ENCODE results near the gene CPM.
A peak's percentile ranks its signal among the peaks of the same experiment; 100 is the strongest.

CPM gene

DNA sequence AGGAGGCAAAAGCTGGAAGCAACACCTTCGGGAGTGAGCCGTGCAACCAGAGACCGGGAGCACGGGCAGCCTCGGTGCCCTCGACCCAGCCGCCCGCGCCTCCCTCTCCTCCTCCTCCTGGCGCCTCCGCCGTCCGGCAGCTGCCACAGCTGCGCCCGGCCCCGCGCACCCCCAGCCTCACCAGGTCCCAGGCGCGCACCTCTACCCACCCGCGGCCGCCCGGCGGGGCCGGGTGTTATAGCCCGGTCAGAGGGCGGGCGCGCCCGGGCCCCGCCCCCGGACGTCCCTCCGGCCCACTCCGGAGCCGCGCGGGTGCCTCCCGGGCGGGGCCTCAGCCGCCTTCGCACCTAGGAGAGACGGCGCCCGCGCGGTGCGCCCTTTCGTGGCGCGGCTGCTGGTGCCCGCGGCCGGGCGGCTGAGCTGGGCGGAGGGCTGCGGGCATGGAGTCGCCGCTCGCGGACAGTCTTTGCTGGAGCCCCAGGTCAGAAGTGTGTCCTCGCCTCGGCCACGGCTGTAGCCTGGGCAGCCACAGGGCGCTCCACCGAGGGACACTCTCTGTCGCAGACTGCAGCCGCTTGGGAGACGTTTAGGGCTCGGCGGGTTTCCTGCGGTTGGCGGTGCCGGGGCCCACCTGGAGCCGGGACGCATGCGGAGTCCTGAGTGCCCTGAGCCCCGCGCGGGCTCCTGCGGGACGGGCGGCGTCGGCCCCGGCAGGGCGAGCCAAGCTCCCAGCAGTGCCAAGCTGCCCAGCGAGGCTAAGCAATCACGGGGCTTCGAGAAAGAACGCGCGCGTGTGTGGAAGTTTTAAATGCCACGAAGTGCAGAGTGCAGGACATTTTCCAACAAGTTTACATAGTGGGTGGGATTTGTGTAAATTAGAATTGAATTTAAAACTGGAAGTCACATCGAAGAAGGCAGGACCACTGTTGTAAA is at the start of gene CPM:
TSS of gene CPM (minus strand) at position 211 of the 933 bp plus-strand sequence. CDS start 334 bp downstream, outside the sequence.
- no peaks in the 10 kb centered on the region for H3K9me2 ChIP-seq (replicated peaks; ENCODE audit: insufficient read depth, low read length)
- peak within 1 kb of the TSS; percentile 62 for H2AFZ ChIP-seq (ENCODE audit: low read depth, low read length, severe bottlenecking)
- H3K27me3 ChIP-seq (ENCODE audit: low read length): no peaks in the 10 kb centered on the region
- H3F3A ChIP-seq (ENCODE audit: insufficient read depth): no peaks in the 10 kb centered on the region
- TF ChIP-seq EZH2phosphoT487 (conservative IDR thresholded peaks at IDR 0.05; ENCODE audit: low read length): no peak
- TF ChIP-seq, protein P1, sequence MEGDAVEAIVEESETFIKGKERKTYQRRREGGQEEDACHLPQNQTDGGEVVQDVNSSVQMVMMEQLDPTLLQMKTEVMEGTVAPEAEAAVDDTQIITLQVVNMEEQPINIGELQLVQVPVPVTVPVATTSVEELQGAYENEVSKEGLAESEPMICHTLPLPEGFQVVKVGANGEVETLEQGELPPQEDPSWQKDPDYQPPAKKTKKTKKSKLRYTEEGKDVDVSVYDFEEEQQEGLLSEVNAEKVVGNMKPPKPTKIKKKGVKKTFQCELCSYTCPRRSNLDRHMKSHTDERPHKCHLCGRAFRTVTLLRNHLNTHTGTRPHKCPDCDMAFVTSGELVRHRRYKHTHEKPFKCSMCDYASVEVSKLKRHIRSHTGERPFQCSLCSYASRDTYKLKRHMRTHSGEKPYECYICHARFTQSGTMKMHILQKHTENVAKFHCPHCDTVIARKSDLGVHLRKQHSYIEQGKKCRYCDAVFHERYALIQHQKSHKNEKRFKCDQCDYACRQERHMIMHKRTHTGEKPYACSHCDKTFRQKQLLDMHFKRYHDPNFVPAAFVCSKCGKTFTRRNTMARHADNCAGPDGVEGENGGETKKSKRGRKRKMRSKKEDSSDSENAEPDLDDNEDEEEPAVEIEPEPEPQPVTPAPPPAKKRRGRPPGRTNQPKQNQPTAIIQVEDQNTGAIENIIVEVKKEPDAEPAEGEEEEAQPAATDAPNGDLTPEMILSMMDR (IDR thresholded peaks at IDR 0.05; ENCODE audit: insufficient read depth, low read length, poor library complexity, severe bottlenecking): no peak
- 0 out of 2 replicates have a peak, but pooled peaks cover 5% of the 10 kb centered on the region for H3K79me2 ChIP-seq (ENCODE audit: insufficient read depth, low read length)
- no peaks in the 10 kb centered on the region for H3K9me3 ChIP-seq (ENCODE audit: insufficient read depth, low read length)
- H3K27ac ChIP-seq (ENCODE audit: low read depth, low read length): peak within 1 kb of the TSS; percentile 69
- no peaks in the 10 kb centered on the region for H4K20me1 ChIP-seq (ENCODE audit: low read depth, low read length)
- H3K36me3 ChIP-seq (ENCODE audit: low read length): no peaks in the 10 kb centered on the region
- peak within 1 kb of the TSS; percentile 49 for H3K4me3 ChIP-seq (ENCODE audit: insufficient read depth, low read length, poor library complexity, severe bottlenecking)
- H3K4me2 ChIP-seq (ENCODE audit: low read depth, low read length, poor library complexity, severe bottlenecking): peak within 1 kb of the TSS; percentile 78
- H3K9ac ChIP-seq (ENCODE audit: low read length): peak within 1 kb of the TSS; percentile 36

DNA sequence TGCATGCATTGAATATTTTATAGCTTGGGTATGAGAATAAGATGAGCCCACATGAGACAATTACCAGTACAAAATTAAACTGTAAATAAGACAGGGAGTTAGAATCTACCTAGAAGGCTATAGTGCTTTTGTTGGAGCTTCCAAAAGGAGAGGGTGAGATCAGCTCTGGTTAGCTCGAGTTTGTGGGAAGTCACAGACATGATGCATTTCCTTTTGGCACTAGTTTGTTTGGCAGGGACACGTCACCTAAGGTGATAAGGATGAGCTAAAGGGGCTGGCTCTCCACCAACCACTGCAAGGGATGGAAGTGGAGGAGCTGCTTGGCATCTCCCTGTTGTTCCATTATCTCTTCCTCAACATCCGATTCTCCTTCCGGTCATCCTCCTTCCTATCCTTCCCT is 48.5 kb upstream of the CPM start:
- Histone ChIP-seq H3K9ac (ENCODE audit: low read length) (no peak overlapping the region), H3K79me2 (ENCODE audit: insufficient read depth, low read length) (no peaks in the 10 kb centered on the region), H3K4me2 (ENCODE audit: low read depth, low read length, poor library complexity, severe bottlenecking) (no peak overlapping the region), H3K9me3 (ENCODE audit: insufficient read depth, low read length) (peaks cover 17% of the 10 kb centered on the region; the same call in 1 of the 2 replicates), H3K27ac (ENCODE audit: low read depth, low read length) (no peak overlapping the region), H3K9me2 (replicated peaks; ENCODE audit: insufficient read depth, low read length) (no peaks in the 10 kb centered on the region; the same call in 1 of the 2 replicates), H3K4me3 (ENCODE audit: insufficient read depth, low read length, poor library complexity, severe bottlenecking) (no peak overlapping the region), H3K36me3 (ENCODE audit: low read length) (0 out of 2 replicates have a peak, but pooled peaks cover 3% of the 10 kb centered on the region), H3K27me3 (ENCODE audit: low read length) (no peaks in the 10 kb centered on the region), H2AFZ (ENCODE audit: low read depth, low read length, severe bottlenecking) (no peak overlapping the region), H4K20me1 (ENCODE audit: low read depth, low read length) (no peaks in the 10 kb centered on the region), H3F3A (ENCODE audit: insufficient read depth) (no peaks in the 10 kb centered on the region)
- TF ChIP-seq EZH2phosphoT487 (conservative IDR thresholded peaks at IDR 0.05; ENCODE audit: low read length): no peak
- TF ChIP-seq, protein P1 (IDR thresholded peaks at IDR 0.05; ENCODE audit: insufficient read depth, low read length, poor library complexity, severe bottlenecking): no peak

DNA sequence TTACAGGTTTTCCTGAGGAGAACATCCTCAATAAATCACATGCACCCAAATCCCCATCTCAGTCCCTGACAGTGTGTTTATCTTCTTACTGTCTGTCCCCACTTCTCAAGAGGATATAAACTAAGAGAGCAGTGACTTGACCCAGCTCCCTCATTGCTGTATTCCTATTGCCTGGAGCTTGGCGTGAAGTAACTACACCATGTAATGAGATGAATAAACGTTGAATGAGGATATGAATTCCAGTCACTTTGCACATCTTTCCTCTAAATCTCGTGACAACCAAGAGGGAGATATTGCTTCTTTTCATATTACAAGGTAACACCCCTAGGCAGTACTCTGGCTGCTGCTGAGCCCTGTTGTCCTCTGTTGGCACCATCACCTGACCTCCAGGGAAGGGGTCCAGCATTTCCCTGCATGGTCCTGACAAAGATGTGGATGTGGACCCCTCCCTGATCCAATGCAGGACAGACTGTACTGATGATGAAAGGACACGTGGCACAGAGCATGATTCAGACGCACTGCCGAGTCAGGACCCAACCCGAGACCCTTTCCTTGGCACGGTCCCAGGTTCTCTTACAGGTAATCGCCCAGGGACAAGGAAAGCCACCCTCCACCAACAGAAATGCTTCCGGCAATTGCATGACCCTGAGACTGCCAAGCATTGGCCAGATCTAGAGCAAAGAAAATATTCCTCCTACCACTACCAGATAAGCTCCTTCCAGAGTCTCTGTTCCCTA is 47.7 kb upstream of the CPM start:
- peaks cover 17% of the 10 kb centered on the region; the same call in 1 of the 2 replicates for H3K9me3 ChIP-seq (ENCODE audit: insufficient read depth, low read length)
- no peak overlapping the region for H3K27ac ChIP-seq (ENCODE audit: low read depth, low read length)

More for the DNA sequence above, 47.7 kb upstream of the CPM start:
- H4K20me1 ChIP-seq (ENCODE audit: low read depth, low read length): no peaks in the 10 kb centered on the region
- H3K4me2 ChIP-seq (ENCODE audit: low read depth, low read length, poor library complexity, severe bottlenecking): no peak overlapping the region
- H3K79me2 ChIP-seq (ENCODE audit: insufficient read depth, low read length): no peaks in the 10 kb centered on the region
- H3F3A ChIP-seq (ENCODE audit: insufficient read depth): no peaks in the 10 kb centered on the region
- no peak overlapping the region for H3K9ac ChIP-seq (ENCODE audit: low read length)
- TF ChIP-seq, protein P1 (IDR thresholded peaks at IDR 0.05; ENCODE audit: insufficient read depth, low read length, poor library complexity, severe bottlenecking): no peak
- TF ChIP-seq EZH2phosphoT487 (conservative IDR thresholded peaks at IDR 0.05; ENCODE audit: low read length): no peak
- no peak overlapping the region for H2AFZ ChIP-seq (ENCODE audit: low read depth, low read length, severe bottlenecking)
- H3K4me3 ChIP-seq (ENCODE audit: insufficient read depth, low read length, poor library complexity, severe bottlenecking): no peak overlapping the region
- H3K27me3 ChIP-seq (ENCODE audit: low read length): no peaks in the 10 kb centered on the region
- 0 out of 2 replicates have a peak, but pooled peaks cover 3% of the 10 kb centered on the region for H3K36me3 ChIP-seq (ENCODE audit: low read length)
- H3K9me2 ChIP-seq (replicated peaks; ENCODE audit: insufficient read depth, low read length): no peaks in the 10 kb centered on the region; the same call in 1 of the 2 replicates

All from SU-DHL-6 (cell line).